ENCODE measurements around the gene KCNMB2.

KCNMB2 gene

DNA sequence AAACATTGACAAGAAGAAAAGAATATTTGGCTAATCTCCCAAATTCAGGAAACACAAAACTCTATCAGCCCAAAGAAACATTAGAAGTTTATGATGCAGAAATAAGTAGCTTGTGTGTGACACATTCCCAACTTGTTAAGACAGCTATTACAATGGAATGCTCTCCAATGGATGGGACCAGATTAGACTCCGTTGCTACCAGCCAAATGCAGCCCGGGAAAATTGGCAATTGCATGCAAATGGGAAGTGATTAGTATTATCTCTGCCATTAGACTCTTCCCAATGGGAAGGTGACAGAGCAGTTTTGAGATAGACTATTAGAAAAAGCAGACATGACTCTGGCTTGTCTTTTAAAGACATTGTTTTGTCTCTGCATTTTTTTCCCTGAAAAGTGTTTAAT is 37.4 kb upstream of the KCNMB2 start:
- TF ChIP-seq, protein P1, sequence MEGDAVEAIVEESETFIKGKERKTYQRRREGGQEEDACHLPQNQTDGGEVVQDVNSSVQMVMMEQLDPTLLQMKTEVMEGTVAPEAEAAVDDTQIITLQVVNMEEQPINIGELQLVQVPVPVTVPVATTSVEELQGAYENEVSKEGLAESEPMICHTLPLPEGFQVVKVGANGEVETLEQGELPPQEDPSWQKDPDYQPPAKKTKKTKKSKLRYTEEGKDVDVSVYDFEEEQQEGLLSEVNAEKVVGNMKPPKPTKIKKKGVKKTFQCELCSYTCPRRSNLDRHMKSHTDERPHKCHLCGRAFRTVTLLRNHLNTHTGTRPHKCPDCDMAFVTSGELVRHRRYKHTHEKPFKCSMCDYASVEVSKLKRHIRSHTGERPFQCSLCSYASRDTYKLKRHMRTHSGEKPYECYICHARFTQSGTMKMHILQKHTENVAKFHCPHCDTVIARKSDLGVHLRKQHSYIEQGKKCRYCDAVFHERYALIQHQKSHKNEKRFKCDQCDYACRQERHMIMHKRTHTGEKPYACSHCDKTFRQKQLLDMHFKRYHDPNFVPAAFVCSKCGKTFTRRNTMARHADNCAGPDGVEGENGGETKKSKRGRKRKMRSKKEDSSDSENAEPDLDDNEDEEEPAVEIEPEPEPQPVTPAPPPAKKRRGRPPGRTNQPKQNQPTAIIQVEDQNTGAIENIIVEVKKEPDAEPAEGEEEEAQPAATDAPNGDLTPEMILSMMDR (IDR thresholded peaks at IDR 0.05): no peak

- TF ChIP-seq, protein P1 (IDR thresholded peaks at IDR 0.05): no peak
Measured at GRCh38 chr3:178500631-178501030, 35.6 kb upstream of the KCNMB2 start.

- TF ChIP-seq, protein P1 (IDR thresholded peaks at IDR 0.05): no peak
Measured at GRCh38 chr3:178504128-178504527, 32.1 kb upstream of the KCNMB2 start.

GRCh38 chr3:178505832-178506231 is 30.4 kb upstream of the KCNMB2 start:
- TF ChIP-seq, protein P1 (IDR thresholded peaks at IDR 0.05): no peak

DNA sequence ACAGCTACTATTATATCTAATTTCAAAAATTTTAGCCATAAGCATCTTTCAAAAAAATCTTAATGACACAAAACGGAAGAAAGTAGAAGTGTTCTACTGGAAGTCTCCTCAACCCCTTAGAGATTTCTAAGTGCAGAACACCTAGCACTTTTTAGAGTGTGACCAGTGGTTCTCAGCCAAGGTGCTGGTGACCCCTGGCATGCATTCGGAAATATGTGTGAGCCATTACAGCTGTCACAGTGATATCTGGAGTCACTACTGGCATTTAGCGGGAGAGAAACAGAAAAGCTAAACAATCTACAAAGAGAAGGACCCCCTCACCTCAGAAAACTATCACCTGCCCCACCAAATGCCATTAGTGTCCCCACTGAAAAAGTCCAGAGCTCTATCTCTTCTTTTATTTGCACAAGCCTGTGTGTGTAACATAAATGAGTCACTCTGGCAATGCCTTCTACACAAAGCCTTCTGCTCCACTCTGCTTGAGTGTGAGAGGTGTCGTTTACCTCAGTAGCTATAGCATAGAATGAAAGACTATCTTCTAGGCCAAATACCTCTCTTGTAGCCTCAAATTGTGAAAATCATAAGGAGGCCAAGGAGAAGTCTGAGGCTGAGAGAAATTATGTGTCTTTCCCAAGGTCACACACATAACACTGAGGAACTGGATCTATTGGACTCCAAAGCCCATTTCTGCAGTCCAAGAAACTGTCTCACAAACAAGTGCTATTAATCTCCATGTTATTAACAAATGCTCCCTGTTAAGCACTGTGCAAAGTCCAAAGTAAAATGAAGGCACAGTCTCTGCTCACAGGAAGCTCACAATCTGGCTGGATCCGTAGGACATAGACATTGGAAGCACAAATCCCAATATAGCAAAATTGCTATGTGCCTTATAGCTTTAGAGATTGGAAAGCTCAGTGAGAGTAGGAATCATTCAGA is 28.5 kb upstream of the KCNMB2 start:
- TF ChIP-seq, protein P1 (IDR thresholded peaks at IDR 0.05): no peak

DNA sequence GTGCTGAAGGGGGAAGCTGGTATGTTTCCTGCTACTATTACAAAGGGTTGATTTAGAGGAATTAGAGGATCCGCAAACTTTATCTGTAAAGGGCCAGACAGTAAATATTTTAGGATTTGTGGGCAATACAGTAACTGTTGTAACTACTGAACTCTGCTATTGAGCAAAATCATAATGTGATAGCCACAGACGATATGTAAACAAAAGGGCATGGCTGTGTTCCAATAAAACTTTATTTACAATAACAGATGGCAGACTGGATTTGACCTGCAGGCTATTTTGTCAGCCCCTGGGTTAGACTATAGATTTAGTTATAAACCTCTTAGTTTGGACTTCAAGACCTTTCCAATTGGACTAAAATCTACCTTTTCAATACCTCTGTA is 27.8 kb upstream of the KCNMB2 start:
- TF ChIP-seq, protein P1 (IDR thresholded peaks at IDR 0.05): no peak

DNA sequence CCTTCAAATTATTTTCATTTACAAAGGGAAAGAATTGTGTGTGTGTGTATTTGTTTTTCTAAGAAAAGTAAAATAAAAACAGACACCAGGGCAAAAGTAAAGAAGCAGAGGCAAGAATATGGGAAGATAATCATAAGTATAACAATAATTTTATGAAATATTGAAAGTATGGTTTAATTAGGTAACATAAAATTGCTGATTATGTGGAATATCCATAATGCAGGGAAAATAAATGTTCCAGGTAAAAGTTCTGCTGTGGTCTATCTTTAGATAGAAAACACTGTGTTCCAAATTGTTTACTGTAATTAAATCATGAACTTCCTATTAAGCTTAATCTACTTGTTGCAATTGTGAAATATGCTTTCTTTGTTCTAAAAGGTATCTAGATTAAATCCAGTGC is 25.7 kb upstream of the KCNMB2 start:
- TF ChIP-seq, protein P1 (IDR thresholded peaks at IDR 0.05): no peak
